Right forelimb (tissue), 1 donor: ENCODE measurements around the gene TMEM263.
A peak's percentile ranks its signal among the peaks of the same experiment; 100 is the strongest.

Experiments used
- DNase-seq: peaks from one replicate; pipeline ENCODE4 v3.0.0-alpha.2; 2018

Gene TMEM263

GRCh38 chr12:106953352-106954250 is 2.1 kb upstream of the TMEM263 start:
- DNase-seq: no peak

DNA sequence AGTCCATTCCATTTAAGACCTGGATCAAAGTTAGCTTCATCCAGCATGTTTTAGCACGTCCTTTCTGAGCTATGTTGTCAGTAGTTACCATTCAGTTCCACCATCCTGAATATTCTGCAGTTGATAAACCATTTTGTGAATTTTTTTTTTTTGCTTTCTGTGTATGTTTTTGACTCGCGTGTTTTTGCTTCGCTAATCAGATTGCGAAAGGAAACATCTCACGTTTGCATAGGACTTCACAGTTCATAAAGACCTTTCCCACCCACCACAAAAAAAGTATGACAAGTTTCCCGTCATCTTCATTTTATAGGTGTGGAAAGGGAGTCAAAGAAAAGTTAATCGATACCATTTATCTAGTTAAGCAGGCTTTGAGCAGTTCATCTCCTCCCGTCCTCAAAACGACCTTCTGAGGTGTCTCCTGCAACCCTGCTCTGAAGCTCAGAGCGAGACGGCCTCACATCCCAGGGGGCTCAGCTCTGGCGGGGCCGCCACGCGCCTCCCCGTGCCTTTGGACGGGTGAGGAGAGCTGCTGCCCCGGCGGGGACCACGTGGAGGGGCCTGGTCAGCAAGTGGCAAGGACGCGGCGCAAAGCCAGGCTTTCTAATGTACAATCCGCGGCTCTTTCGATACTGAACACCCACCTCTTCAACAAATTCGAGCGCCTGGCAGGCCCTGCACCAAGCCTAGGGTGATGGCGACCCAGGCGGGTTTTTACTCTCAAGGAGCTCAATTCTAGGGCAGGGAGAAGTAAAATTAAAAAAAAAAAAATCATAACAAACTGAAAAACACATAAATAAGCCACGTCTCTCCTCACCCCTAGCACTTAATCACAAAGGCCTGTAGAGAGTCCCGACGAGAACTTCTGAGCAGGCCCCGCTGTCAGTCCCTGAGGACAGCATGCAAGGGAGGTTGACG is 988 bp upstream of the TMEM263 start:
- peak; percentile 58 for DNase-seq

DNA sequence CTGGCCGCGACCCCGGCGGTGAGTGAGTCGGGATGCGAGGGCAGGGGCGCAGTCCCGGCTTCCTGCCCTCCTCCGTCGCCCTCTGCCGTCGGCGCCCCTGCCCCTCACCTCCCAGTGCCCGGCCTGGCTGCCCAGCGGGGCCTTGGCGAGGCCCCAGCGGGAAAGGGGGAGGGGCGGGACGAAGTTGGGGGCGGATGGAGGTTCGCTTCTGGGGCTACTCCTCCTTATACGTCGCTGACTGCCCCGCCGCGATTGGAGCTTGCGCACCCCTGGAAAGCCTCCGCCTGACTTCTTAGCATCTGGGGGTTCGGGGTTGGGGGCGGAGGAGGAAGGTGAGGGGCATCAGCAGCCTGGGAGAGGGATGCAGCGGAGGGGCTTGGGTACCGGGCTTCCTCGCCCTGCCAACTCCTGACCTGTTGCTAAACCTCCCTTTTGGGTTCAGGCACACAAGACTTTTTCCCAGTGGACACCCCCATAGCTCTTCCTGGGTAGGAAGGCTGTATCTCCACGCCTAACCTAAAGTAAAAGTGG is 406 bp downstream of the TMEM263 start:
- peak; percentile 88 for DNase-seq

GRCh38 chr12:106957583-106957982 is 1.9 kb downstream of the TMEM263 start:
- DNase-seq: no peak

- no peak for DNase-seq
These were observed 4.7 kb downstream of the TMEM263 start for GRCh38 chr12:106960443-106960842.

- DNase-seq: no peak
These were observed 6.6 kb downstream of the TMEM263 start for GRCh38 chr12:106962286-106962685.

- DNase-seq: no peak
These were observed 8.8 kb downstream of the TMEM263 start for GRCh38 chr12:106964526-106964925.

DNA sequence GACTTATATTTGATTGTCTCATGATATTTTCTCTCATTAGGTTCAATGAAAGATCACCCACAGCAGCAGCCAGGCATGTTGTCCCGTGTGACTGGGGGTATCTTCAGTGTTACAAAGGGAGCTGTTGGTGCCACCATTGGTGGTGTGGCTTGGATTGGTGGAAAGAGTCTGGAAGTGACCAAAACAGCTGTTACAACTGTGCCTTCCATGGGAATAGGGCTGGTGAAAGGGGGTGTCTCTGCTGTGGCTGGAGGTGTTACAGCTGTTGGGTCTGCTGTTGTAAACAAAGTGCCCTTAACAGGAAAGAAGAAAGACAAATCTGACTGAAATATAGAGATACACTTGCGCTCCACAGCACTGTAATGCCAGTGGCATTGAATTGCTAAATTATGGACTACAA is 15.4 kb downstream of the TMEM263 start:
- DNase-seq: no peak

GRCh38 chr12:106973545-106973944 is 17.8 kb downstream of the TMEM263 start:
- no peak for DNase-seq

- DNase-seq: no peak
These were observed 18.8 kb downstream of the TMEM263 start for GRCh38 chr12:106974511-106974910.

DNA sequence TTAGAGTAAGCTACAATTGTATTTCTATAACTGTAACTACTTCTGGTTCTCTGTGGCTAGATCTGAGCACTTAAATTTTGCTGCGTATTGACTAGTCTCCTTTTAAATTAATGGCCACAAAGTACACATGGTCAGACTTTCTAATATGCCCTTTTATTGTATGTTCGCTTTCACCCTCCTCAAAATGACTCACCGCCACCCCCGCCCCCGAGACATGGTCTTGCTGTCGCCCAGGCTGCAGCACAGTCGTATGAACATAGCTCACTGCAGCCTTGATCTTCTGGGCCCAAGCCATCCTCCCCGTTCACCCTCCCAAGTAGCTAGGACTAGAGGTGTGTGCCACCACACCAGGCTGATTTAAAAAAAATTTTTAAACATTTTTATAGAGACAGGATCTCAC is 19.4 kb downstream of the TMEM263 start:
- DNase-seq: no peak

GRCh38 chr12:106975993-106976658 is 20.4 kb downstream of the TMEM263 start:
- no peak for DNase-seq

GRCh38 chr12:106976668-106977067 is 21.0 kb downstream of the TMEM263 start:
- DNase-seq: no peak

DNA sequence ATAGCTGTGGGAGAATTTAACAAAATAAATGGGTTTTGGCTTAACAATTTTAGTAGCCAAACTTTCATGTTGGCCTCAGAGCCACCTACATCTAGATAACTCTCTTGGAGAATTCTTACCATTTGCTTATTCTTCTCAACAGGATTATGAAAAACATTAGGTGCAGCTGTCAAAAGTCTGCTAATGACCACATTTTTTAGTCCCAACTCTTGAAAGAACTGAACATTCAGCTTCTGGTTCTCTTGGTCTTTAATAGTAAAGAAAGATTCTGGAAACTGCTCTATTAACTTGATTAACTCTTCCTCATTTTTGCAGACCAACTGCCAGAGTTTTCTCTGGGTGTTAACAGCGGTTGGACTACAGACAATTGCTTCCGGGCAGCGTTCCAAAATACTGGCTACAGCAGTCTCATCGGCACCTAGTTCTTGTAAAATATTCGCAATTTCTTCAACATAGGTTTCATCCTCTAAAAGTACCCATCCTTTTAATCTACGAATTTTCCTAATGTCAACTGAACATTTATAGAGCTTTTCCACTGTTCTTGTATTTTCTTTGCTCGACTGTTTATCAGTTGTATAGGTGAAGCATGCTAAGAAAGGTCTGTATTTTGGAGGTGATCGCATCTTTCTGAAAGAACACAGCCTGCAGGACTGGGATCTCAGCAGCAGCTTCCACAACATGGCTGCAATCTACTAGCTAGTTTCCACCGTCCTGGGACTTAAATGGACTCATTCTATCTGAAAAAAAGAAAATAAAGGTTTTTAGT is 22.5 kb downstream of the TMEM263 start:
- no peak for DNase-seq

DNA sequence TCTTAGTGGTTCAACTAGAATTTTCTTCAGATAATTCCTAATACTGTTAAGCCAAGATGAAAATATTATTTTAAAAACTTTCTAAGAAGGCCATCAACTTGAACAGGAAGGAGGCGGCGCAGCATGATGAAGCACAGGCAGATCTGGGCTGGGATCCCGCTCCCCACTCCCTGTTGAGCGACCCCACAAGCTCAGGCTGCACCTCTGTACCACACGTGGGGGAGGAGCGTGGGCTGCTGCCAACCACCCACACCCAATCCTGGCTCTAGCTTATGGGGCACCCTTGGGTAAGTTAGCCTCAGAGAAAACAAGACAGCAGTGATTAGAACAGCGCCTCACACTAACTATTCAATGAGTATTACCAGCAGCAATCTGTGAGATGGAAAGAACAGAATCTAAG is 25.2 kb downstream of the TMEM263 start:
- no peak for DNase-seq

- no peak for DNase-seq
These were observed 26.1 kb downstream of the TMEM263 start for GRCh38 chr12:106981788-106982187.

DNA sequence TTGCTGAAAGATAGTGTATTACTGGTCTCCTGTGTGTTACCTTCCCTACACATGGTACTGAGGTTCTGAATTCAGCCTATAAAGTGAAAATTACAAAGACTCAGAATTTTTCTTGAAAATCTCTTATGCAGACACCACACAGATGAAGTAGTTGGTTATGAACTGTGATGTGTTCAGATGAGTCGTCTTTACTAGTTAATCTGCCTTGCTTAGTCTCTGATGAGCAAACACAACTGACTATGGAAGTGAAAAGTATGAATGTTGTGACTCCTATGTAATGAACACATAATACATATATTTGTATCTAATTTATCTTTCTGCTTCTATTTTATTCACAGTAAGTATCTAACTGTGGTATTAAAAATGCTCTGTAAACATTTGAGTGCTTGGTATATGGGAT is 26.5 kb downstream of the TMEM263 start:
- DNase-seq: no peak

DNA sequence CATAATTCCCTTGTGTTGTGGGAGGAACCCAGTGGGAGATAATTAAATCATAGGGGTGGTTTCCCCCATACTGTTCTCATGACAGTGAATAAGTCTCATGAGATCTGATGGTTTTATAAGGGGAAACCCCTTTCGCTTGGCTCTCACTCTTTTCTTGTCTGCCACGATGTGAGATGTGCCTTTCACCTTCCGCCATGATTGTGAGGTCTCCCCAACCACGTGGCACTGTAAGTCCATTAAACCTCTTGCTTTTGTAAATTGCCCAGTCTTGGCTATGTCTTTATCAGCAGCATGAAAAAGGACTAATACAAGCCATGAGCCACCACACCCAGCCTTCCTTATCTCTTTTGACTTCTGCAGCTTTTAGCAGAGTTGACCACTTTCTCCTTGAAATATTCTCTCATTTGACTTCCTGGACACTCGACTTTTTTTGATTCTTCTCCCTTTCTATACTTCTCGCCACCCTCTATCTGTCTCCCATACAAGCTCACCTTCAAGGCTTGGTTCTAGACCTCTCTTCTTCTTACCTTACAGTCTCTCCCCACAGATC is 29.0 kb downstream of the TMEM263 start:
- DNase-seq: no peak

GRCh38 chr12:106985479-106985878 is 29.8 kb downstream of the TMEM263 start:
- DNase-seq: no peak

GRCh38 chr12:106986135-106986534 is 30.4 kb downstream of the TMEM263 start:
- DNase-seq: no peak

DNA sequence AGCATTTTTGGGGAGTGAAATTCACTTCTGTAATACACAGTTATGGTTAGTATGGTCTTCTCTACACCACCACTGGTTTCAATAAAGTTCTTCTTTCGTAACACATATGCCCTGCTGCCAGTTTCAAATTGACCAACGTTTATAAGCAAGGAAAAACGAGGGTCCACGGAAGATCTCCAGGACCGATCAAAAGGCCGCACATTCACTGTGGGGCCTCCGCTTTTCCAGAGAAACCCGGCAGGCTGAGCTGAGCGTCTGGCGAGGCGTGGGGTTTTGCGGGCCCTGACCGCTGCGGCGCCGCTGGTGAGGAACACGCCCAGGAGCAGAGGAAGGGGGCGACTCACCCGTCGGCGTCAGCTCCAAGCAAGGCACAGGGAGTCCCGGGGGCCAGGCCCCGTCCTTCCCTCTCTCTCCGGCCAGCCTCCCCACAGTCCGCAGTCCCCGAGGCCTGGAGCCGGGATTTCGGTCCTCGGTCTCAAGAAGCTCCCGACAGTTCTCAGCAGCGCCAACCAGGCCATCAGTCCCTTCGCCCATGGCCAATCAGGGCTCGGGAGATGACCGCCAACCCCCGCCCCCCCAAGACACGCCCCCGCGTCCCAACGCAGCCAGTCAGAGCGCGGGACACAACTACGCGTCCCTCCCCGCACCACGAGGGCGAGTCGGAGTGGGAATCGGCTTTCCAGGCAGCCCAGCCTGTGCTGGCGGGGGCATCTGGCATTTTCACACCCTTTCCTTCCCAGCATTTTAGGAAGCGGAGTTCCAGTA is 31.1 kb downstream of the TMEM263 start, which contains the start of gene MTERF2:
TSS of gene MTERF2 (minus strand) at position 522 of the 765 bp plus-strand sequence. CDS start 8,432 bp downstream, outside the sequence.
- peak; percentile 98 for DNase-seq
